Type B pancreatic cell (in vitro differentiated cells): Measurements from ENCODE around the gene CAPN6. TPM values are rescaled to one million over a fixed set of nuclear protein-coding genes. Genes with fewer than 3 reads are reported as not detected.

Experiments
- DNase-seq: peaks from one replicate; pipeline ENCODE4 v3.0.0; 2021; ENCODE audit warnings: mixed read lengths; ENCODE audit not compliant: unreplicated experiment; ENCODE audit errors: extremely low spot score
- H3K27ac Mint-ChIP-seq: 2 replicates; pipeline ENCODE4 v1.8.0; 2021; ENCODE audit warnings: mild to moderate bottlenecking, mixed read lengths
- H3K27me3 Mint-ChIP-seq: 2 replicates; pipeline ENCODE4 v1.8.0; 2021; ENCODE audit warnings: mixed read lengths
- H3K36me3 Mint-ChIP-seq: 2 replicates; pipeline ENCODE4 v1.8.0; 2021; ENCODE audit warnings: mixed read lengths
- H3K4me1 Mint-ChIP-seq: one replicate; pipeline ENCODE4 v1.8.0; 2021; ENCODE audit warnings: mixed read lengths; ENCODE audit not compliant: unreplicated experiment
- H3K4me3 Mint-ChIP-seq: 2 replicates; pipeline ENCODE4 v1.8.0; 2021; ENCODE audit warnings: mild to moderate bottlenecking, mixed read lengths
- H3K9me3 Mint-ChIP-seq: 2 replicates; pipeline ENCODE4 v1.8.0; 2021; ENCODE audit warnings: mixed read lengths
- total RNA-seq: library from RNA; stranded (reverse); gene quantifications from 2 replicates; pipeline ENCODE4 v1.2.1, GENCODE V29; 2021; ENCODE audit warnings: low replicate concordance
- TF ChIP-seq, protein P1 (sequence below): fragments of 200-600 bp; sonication (generic); conservative IDR thresholded peaks from 2 replicates; pipeline ENCODE4 v1.5.0; 2021; ENCODE audit warnings: antibody characterized with exemption, mild to moderate bottlenecking

The CAPN6 gene
- total RNA-seq, 1 donor from 2014 or later, result 31.7 TPM

DNA sequence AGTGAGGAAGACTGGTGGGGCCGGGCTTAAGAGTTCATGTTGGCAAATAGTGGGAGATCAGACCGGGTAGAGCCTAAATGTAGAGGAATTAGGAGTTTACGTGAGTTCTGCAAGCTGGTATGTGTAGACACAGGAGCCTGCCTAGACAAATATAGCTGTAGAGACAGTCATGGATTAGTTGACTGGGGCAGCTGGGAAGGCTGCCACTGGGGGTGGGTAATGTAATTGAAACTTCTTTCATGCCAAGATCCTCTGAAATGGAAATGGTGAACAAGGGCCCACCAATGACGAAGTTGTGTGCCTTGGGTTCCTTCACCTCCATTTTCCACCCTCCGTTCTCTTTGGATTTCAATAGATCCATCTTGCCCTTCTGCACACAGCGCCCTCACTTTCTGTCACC is 11.9 kb upstream of the CAPN6 start:
- no peaks in the 10 kb centered on the region for H3K36me3 Mint-ChIP-seq
- H3K9me3 Mint-ChIP-seq, result no peaks in the 10 kb centered on the region
- TF ChIP-seq, protein P1, sequence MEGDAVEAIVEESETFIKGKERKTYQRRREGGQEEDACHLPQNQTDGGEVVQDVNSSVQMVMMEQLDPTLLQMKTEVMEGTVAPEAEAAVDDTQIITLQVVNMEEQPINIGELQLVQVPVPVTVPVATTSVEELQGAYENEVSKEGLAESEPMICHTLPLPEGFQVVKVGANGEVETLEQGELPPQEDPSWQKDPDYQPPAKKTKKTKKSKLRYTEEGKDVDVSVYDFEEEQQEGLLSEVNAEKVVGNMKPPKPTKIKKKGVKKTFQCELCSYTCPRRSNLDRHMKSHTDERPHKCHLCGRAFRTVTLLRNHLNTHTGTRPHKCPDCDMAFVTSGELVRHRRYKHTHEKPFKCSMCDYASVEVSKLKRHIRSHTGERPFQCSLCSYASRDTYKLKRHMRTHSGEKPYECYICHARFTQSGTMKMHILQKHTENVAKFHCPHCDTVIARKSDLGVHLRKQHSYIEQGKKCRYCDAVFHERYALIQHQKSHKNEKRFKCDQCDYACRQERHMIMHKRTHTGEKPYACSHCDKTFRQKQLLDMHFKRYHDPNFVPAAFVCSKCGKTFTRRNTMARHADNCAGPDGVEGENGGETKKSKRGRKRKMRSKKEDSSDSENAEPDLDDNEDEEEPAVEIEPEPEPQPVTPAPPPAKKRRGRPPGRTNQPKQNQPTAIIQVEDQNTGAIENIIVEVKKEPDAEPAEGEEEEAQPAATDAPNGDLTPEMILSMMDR, result no peak
- no peaks in the 10 kb centered on the region for H3K27me3 Mint-ChIP-seq
- no peak for DNase-seq
- peaks cover 4% of the 10 kb centered on the region for H3K4me1 Mint-ChIP-seq
- H3K4me3 Mint-ChIP-seq, result no peak overlapping the region
- no peak overlapping the region for H3K27ac Mint-ChIP-seq

DNA sequence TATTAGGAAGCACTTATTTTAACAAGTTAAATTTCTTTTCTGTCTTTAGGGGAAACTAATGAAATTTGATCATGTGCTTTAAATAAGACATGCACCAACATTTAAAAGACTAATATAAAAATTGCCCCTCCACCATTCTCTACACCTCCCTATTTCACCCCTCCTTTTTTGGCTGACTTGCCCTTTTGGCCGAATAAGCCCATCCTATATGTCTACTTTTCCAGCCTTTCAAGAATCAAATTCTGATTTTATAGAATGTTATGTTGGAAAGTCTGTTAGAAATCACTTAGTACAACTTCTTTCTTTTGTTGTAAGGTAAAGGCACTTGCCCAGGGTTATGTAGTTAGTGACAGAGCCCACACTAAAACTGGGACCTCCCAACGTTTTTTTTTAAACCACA is 1.8 kb downstream of the CAPN6 start:
- H3K4me3 Mint-ChIP-seq, result peak overlapping the region; percentile 84
- no peak overlapping the region for H3K27ac Mint-ChIP-seq
- TF ChIP-seq, protein P1, result no peak
- peaks cover 20% of the 10 kb centered on the region for H3K4me1 Mint-ChIP-seq
- DNase-seq, result no peak
- H3K27me3 Mint-ChIP-seq, result peaks cover 3% of the 10 kb centered on the region
- no peaks in the 10 kb centered on the region for H3K9me3 Mint-ChIP-seq
- H3K36me3 Mint-ChIP-seq, result no peaks in the 10 kb centered on the region

DNA sequence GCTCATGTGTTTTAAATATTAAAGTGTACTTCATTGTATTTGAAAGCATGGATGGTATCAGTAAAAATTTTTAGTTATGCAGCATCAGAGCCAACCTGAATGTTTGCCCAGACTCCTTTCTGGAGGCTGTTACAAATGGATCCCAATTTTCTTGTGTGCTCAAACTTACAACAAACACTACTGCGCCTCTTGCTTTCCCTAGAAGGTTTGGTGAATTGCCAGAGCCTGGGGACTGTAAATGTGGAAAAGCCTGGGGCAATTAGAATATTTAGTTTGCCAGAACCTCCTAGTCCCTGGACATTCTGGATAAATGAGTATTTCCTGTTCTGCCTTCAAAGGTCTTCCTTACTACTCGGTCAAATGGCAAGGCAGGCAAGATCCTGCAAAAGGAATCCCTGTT is 4.8 kb downstream of the CAPN6 start:
- Mint-ChIP-seq H3K36me3 (peaks cover 6% of the 10 kb centered on the region), H3K4me1 (peaks cover 15% of the 10 kb centered on the region), H3K4me3 (no peak overlapping the region), H3K9me3 (peaks cover 4% of the 10 kb centered on the region), H3K27ac (no peak overlapping the region), H3K27me3 (peaks cover 3% of the 10 kb centered on the region)
- DNase-seq, result no peak
- TF ChIP-seq, protein P1, result no peak

DNA sequence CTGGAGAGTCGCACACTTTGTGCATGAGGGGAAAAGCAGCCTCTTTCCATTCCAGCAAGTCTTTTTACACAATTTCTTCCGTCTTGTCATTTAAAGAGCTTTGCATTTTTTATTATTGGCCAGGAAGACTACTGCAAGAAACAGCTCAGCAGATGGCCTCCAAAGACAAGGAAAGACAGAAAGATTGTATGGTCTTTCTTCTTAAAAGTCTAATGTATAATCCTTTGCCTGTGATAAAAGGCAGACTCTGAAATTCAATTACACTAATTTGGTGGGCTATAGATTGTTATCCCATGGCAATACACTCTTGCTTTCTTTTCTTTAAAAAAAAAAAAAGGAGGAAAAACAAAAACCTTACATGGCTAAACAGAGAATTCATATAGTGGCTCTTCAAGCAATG is 5.9 kb downstream of the CAPN6 start:
- no peak overlapping the region for H3K4me3 Mint-ChIP-seq
- H3K27ac Mint-ChIP-seq, result no peak overlapping the region
- H3K36me3 Mint-ChIP-seq, result peaks cover 6% of the 10 kb centered on the region
- no peak for DNase-seq
- H3K4me1 Mint-ChIP-seq, result peaks cover 9% of the 10 kb centered on the region
- peaks cover 3% of the 10 kb centered on the region for H3K27me3 Mint-ChIP-seq
- H3K9me3 Mint-ChIP-seq, result peaks cover 4% of the 10 kb centered on the region
- TF ChIP-seq, protein P1, result no peak

DNA sequence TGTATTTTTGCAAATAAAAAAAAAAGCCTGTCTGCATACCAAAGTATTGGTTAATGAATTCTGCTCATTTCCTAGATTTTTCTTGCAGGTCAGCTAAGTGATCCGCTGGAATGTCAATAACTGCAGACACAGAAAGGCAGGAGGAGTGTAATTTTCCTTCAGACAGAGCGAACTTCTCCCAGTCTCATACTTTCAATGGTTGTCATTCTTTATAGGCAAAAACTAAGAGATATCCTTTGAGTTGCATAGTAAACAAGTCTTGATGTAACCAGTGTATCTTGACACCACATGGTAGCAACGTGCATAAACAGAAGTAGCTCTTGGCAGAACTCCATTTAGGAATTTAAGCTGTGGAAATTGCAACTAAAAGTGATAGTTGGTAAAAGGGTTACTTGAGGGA is 8.2 kb downstream of the CAPN6 start:
- Mint-ChIP-seq H3K4me1 (peaks cover 11% of the 10 kb centered on the region), H3K4me3 (no peak overlapping the region), H3K36me3 (peaks cover 6% of the 10 kb centered on the region), H3K27me3 (peaks cover 3% of the 10 kb centered on the region), H3K9me3 (peaks cover 4% of the 10 kb centered on the region), H3K27ac (no peak overlapping the region)
- DNase-seq, result no peak
- TF ChIP-seq, protein P1, result no peak

DNA sequence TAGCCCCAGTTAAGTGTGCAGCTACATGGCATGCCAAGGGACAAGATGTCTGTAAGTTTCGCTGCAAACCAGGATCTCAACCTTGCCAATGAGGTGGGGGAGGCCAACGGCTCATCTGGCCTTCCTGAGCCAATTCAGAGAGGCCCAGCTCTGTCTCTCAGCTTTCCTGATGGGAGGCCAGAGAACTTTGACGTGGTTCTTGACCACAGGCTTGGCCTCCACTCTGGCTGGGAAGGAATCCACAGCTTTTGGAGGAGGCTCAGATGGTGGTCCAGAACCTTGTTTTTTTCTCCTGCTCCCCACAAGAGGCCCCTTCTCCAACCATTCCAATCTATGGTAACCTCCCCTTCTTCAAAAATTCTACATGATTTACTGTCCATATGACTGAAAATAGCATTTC is 9.8 kb downstream of the CAPN6 start:
- TF ChIP-seq, protein P1, result no peak
- DNase-seq, result no peak
- Mint-ChIP-seq H3K27ac (no peak overlapping the region), H3K4me3 (no peak overlapping the region), H3K27me3 (no peaks in the 10 kb centered on the region), H3K36me3 (peaks cover 6% of the 10 kb centered on the region), H3K4me1 (peaks cover 11% of the 10 kb centered on the region), H3K9me3 (peaks cover 4% of the 10 kb centered on the region)
